Activated CD4-positive, alpha-beta T cell treated with anti-CD3 and anti-CD28 coated beads, Interleukin-2, Interleukin-4, amounts not matched to agents 100 ng/mL and 50 ng/mL, durations not matched to agents 16 hours and 8 hours (primary cell): ENCODE measurements around the gene PRPF38A.

ENCODE experiments used
- DNase-seq: peaks from one replicate; pipeline ENCODE4 v3.0.0-alpha.2; 2020; ENCODE audit warnings: low spot score

Gene PRPF38A

GRCh38 chr1:52460694-52461093, 56.3 kb downstream of the PRPF38A start:
- no peak for DNase-seq

DNA sequence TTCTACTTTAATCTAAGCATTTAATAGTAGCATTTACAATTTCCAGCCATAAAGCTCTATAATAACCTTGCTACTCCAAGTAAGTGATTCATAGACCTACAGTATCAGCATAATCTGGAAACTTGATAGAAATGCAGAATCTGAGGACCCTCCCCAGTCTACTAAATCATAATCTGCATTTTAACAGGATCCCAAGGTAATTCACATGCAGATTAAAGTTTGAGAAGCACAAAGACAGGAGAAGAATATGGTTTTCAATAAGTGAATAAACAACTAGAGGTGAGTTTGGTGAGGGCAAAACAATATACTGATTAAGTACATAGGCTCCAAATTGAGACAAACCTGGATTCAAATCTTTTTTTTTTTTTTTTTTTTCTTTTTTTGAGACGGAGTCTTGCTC, 57.4 kb downstream of the PRPF38A start:
- DNase-seq: no peak

DNA sequence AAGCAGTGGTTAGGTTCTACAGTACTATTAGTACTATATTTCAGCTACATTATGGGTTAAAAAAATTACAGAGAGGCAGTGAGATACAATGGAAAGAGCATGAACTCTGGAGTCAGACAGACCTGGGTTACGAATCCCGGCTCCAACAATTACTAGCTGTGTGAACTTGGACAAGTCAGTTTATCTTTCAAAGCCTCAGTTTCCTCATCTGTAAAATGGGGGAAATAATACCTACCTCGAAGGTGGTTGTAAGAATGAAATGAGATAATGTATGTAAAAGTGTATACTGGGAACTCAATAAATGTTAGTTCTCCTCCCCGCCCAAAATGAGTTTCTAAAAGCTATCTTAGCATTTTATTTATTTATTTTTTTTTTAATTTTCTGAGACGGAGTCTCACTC, 59.5 kb downstream of the PRPF38A start:
- no peak for DNase-seq

- no peak for DNase-seq
Observed at GRCh38 chr1:52469108-52469507, 64.7 kb downstream of the PRPF38A start.
